Progenitor cell of endocrine pancreas (in vitro differentiated cells): Measurements from ENCODE around the gene FNDC8. TPM values are rescaled to one million over a fixed set of nuclear protein-coding genes. Genes with fewer than 3 reads are reported as not detected.

Experiments used
- DNase-seq: peaks from one replicate; pipeline ENCODE4 v3.0.0; 2021; ENCODE audit warnings: low spot score; ENCODE audit not compliant: unreplicated experiment
- H3K27ac Mint-ChIP-seq: 2 replicates; pipeline ENCODE4 v1.8.0; 2021; ENCODE audit warnings: mild to moderate bottlenecking, moderate library complexity, mixed read lengths
- H3K27me3 Mint-ChIP-seq: 2 replicates; pipeline ENCODE4 v1.8.0; 2021; ENCODE audit warnings: mixed read lengths
- H3K36me3 Mint-ChIP-seq: 2 replicates; pipeline ENCODE4 v1.8.0; 2022; ENCODE audit warnings: mixed read lengths; ENCODE audit not compliant: insufficient read depth
- H3K4me1 Mint-ChIP-seq: 2 replicates; pipeline ENCODE4 v1.8.0; 2021; ENCODE audit warnings: low read depth, mixed read lengths
- H3K4me3 Mint-ChIP-seq: 2 replicates; pipeline ENCODE4 v1.8.0; 2021; ENCODE audit warnings: low read depth, mild to moderate bottlenecking, moderate library complexity, mixed read lengths
- H3K9me3 Mint-ChIP-seq: 2 replicates; pipeline ENCODE4 v1.8.0; 2021; ENCODE audit warnings: low read depth, mixed read lengths
- CTCF ChIP-seq: fragments of 200-600 bp; sonication (generic); IDR thresholded peaks from one replicate; pipeline ENCODE4 v1.5.0; 2021; ENCODE audit warnings: antibody characterized with exemption, mild to moderate bottlenecking; ENCODE audit not compliant: unreplicated experiment
- total RNA-seq: library from RNA; stranded (reverse); gene quantifications from 2 replicates; pipeline ENCODE4 v1.2.1, GENCODE V29; 2021

The FNDC8 gene
- total RNA-seq, 1 donor from 2014 or later: not detected

GRCh38 chr17:35127751-35128514 is 6.5 kb downstream of the FNDC8 start:
- Mint-ChIP-seq H3K4me1 (no peaks in the 10 kb centered on the region), H3K27me3 (no peaks in the 10 kb centered on the region), H3K27ac (no peak overlapping the region), H3K9me3 (no peaks in the 10 kb centered on the region), H3K36me3 (peaks cover 2% of the 10 kb centered on the region), H3K4me3 (no peak overlapping the region)
- TF ChIP-seq CTCF: no peak
- DNase-seq: no peak

- TF ChIP-seq CTCF: no peak
- Mint-ChIP-seq H3K36me3 (peaks cover 9% of the 10 kb centered on the region), H3K27me3 (no peaks in the 10 kb centered on the region), H3K27ac (no peak overlapping the region), H3K4me1 (no peaks in the 10 kb centered on the region), H3K9me3 (no peaks in the 10 kb centered on the region), H3K4me3 (no peak overlapping the region)
- DNase-seq: no peak
These were observed 7.9 kb downstream of the FNDC8 start for GRCh38 chr17:35129154-35129972.

- H3K36me3 Mint-ChIP-seq: peaks cover 9% of the 10 kb centered on the region
- H3K4me3 Mint-ChIP-seq: no peak overlapping the region
- DNase-seq: no peak
- H3K4me1 Mint-ChIP-seq: no peaks in the 10 kb centered on the region
- no peaks in the 10 kb centered on the region for H3K9me3 Mint-ChIP-seq
- no peak for TF ChIP-seq CTCF
- no peak overlapping the region for H3K27ac Mint-ChIP-seq
- H3K27me3 Mint-ChIP-seq: no peaks in the 10 kb centered on the region
These were observed 8.5 kb downstream of the FNDC8 start for GRCh38 chr17:35129973-35130351.

- H3K4me3 Mint-ChIP-seq: no peak overlapping the region
- no peaks in the 10 kb centered on the region for H3K27me3 Mint-ChIP-seq
- H3K27ac Mint-ChIP-seq: peak overlapping the region; percentile 62
- H3K4me1 Mint-ChIP-seq: no peaks in the 10 kb centered on the region
- DNase-seq: no peak
- TF ChIP-seq CTCF: no peak
- peaks cover 9% of the 10 kb centered on the region for H3K36me3 Mint-ChIP-seq
- no peaks in the 10 kb centered on the region for H3K9me3 Mint-ChIP-seq
These were observed 9.0 kb downstream of the FNDC8 start for GRCh38 chr17:35130392-35130791.

GRCh38 chr17:35132099-35132498 is 10.7 kb downstream of the FNDC8 start:
- no peak for TF ChIP-seq CTCF
- no peaks in the 10 kb centered on the region for H3K27me3 Mint-ChIP-seq
- no peak overlapping the region for H3K27ac Mint-ChIP-seq
- H3K36me3 Mint-ChIP-seq: peaks cover 15% of the 10 kb centered on the region
- no peak for DNase-seq
- no peaks in the 10 kb centered on the region for H3K4me1 Mint-ChIP-seq
- H3K9me3 Mint-ChIP-seq: no peaks in the 10 kb centered on the region
- H3K4me3 Mint-ChIP-seq: no peak overlapping the region
